ENCODE results near the gene TRIM63.
"Not testable (repeated sequence)": the region's sequence is repeated elsewhere in the genome, so short reads cannot be mapped to it uniquely, and the experiment has no call there.

The TRIM63 gene

GRCh38 chr1:26067432-26067911 is at the start of gene TRIM63:
TSS of gene TRIM63 (minus strand) at chr1:26067630. CDS start at chr1:26067494, 136 bp downstream.
- DNase-seq = no peak

GRCh38 chr1:26114165-26114927 is 46.9 kb upstream of the TRIM63 start:
- no peak for DNase-seq

DNA sequence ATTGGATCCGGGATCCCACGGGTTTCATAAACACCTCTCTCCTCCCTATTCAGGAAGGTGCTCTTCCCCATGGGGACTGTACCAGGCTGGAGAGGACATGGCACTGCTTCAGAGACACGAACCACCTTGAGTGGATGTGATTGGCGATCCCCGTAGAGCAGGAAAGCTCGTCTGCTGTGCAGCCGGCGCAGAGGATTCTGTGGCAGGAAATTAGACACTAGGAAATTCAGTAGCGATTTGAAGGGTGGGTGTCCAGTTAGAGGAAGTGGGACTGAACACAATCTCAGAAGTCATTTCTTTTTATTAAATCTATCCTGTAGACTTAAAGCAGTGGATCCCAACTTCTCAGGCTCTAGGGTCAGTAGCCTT is 45.0 kb upstream of the TRIM63 start:
- no peak for DNase-seq

GRCh38 chr1:26111530-26112406 is 44.3 kb upstream of the TRIM63 start, which contains the start of gene PDIK1L:
TSS of gene PDIK1L (plus strand) at chr1:26111824. CDS start at chr1:26114309, 2,485 bp downstream.
- DNase-seq = peak in 1 of 2 experiments; percentile 50

DNA sequence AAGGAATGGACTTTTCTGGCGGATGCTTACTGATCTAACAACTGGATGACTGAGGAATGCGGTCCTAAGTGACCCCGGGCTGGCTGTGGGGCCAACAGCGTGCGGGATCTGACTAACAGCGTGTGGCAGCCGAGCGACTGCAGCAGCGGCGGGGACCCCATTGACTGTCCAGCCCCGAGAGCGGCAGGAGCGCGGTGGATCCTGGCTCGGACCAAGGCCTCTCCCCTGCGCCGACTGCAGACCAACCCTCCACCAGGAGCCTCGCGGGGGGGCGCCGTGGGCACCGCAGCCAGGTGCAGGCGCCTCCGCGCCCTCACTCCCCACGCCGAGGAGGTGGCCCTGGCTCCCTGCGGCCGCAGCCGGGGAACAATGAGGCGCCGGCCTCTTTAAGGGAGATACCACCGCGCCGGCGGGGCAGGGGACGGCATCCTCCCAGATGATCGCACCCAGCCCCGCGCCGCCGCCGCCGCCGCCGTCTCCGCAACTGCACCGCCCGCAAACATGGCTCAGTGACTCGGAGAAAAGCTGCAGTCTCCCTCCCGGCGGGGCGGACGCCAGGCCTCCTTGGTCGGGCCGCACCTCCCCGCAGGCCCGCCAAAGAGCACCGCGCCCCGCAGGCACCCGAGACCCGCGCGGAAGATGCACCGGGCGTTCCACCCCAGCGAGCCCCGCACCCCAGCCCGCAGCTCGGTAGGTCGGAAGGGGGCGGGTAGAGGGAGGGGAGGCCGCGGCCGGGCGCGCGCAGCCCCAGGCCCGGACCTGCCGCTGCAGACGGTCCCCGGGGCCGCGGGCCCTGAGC is 43.5 kb upstream of the TRIM63 start:
- DNase-seq = peak; percentile 11 to 16

GRCh38 chr1:26109229-26110164 is 42.1 kb upstream of the TRIM63 start:
- no peak for DNase-seq

GRCh38 chr1:26105226-26105548 is 37.8 kb upstream of the TRIM63 start:
- DNase-seq = not testable (repeated sequence)

DNA sequence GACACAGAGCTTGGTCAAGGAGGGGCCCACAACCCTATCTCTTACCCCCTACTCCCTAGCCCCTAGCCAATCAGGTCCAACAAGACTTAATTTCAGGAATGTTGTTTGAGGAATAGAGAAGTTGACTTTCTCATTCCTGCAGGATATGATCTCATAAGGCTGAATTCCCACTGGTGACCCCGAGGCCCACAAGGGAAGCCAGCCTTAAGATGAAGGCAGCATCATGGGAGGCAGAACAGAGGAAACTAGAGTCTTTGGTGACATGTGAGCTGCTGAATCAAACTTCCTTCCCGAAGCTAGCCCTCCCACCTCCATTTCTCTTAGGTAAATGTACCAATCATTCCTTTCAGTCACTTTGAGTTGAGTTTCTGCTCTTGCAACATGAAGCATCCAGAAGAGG is 35.1 kb upstream of the TRIM63 start:
- no peak for DNase-seq

DNA sequence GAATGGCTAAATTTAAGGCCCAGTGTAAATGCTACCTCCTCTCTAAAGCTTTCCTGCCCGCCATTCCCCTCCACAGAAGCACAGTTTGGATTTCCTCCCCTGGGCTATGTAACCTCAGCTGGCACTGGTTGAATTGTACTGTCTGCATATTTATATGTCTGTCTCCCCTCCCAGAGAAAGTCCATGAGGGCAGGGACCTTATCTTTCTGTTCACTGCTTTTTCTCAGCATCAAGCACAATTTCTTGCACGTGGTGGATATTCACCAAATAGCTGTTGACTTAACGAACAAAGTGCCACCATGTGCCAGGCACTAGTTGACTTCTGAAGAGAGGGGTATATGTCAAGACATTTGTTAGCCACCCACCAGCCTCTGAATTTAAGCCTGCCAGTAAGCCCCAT is 34.7 kb upstream of the TRIM63 start:
- DNase-seq = no peak

DNA sequence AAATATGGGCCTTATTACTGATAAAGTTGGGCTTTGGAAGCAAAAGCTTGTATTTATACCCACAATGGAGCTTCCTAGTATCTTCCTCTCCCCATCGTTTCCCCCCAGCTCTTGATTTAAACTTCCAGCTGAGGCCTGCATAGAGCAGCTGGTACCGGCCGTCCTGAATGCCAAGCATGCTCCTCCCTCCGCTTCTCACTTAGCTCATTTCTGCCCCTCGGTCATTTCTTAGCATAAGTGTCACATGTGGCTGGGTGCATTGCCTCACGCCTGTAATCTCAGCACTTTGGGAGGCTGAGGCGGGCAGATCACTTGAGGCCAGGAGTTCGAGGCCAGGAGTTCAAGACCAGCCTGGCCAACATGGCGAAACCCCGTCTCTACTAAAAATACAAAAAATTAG is 32.8 kb upstream of the TRIM63 start:
- DNase-seq = not testable (repeated sequence)

DNA sequence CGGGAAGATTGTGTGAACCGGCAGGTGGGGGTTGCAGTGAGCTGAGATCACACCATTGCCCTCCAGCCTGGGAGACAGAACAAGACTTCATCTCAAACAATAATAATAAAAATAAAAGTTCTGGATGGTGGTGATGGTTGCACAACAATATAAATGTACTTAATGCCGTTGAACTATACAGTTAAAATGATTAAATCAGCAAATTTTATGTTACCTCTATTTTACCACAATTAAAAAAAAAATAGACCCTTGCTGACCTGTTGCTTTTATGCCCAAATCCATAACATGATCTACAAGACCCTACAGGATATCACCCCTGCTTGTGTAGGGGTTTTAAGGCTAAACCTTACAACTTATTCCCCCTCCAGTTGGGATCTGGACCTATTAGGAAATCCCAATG is 32.4 kb upstream of the TRIM63 start:
- DNase-seq = no peak

DNA sequence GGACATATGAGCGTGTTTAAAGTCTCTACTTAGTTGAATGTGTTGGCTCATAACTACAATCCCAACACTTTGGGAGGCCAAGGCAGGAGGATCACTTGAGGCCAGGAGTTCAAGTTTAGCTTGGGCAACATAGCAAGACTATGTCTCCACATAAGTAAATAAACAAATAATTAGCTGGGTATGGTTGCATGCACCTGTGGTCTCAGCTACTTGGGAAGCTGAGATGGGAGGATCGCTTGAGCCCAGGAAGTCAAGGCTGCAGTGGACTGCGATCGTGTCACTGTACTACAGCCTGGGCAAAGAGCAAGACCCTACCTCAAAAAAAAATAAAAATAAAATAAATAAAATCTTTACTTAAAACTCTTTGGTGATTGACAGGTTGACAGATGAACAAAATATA is 31.2 kb upstream of the TRIM63 start:
- DNase-seq = no peak

DNA sequence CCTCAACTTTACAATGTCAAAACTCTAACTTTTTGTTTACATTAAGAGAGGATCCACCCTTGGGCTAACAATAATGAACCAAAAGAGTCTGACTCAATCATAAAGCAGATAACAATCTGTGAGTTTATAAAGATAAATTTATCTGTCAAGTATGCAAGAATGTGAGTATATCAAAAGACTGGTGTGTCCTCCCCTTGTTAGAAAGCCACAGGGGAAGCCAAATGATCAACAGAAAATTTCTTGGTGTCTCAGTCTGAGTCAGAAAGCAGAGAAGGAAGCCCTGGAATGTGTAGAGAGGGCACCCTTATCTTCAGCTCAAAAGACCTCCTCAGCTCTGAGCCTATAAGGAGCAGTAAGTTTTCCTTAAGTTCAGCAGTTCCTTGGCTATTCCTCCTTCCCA is 30.3 kb upstream of the TRIM63 start:
- DNase-seq = no peak

- no peak for DNase-seq
Measured at GRCh38 chr1:26096471-26096870, 29.0 kb upstream of the TRIM63 start.

GRCh38 chr1:26094677-26095383 is 27.4 kb upstream of the TRIM63 start:
- DNase-seq = no peak

DNA sequence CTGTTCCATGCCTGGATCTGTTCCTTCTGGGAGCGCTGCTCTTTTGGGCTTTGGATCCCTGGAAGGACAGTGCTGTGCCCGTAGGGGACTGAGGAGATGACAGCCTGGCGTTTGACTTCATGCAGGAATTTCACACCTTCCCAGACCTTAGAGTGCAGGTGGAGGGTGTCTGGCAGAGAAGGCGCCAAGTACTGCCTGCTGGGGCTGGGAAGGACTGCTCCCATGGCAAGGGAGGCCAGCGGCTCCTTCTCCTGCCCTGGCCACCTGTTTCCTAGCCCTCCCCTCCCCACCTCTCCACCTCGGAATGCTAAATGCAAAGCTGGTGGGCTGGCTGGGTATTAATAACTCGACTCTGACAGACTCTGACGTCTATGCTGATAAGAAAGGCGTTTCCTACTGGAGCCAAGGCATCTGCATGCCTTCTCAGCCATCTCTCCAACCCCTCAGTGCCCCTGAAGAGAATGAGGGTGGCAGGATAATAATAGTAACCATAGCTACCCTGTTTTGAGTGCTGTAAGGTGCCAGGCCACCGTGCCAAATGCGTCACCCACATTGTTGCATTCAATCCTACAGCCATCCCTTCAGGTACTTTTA is 26.7 kb upstream of the TRIM63 start:
- DNase-seq = no peak

GRCh38 chr1:26093569-26093968 is 26.1 kb upstream of the TRIM63 start:
- DNase-seq = not testable (repeated sequence)

GRCh38 chr1:26092422-26092821 is 25.0 kb upstream of the TRIM63 start:
- DNase-seq = no peak

DNA sequence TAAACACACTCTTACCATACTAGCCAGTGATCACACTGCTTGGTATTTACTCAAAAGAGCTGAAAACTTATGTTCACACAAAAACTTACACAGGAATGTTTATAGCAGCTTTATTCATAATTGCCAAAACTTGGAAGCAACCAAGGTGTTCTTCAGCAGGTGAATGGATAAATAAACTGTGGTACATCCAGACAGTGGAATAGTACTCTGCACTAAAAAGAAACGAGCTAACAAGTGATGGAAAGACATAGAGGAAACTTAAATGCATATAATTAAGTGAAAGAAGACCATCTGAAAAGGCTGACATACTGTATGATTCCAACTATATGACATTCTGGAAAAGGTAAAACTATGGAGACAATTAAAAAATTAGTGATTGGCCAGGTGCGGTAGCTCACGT is 23.5 kb upstream of the TRIM63 start:
- no peak for DNase-seq

DNA sequence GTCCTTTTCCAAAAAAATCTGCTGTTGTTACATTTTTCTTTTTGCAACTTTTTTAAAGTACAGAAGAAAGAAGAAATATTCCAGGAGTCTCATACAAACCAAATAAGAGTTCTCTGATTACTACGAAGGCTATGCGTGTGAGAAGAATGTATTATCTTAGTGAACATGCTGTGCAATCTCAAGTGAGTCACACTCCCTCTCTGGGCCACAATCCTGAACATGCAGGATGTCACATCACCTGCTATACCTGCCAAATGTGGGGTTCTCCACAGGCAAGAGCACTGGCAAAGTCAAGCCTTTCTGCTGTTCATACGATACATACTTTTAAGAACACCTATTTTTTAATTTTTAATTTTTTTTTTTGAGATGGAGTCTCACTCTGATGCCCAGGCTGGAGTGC is 21.7 kb upstream of the TRIM63 start:
- no peak for DNase-seq

GRCh38 chr1:26084844-26085243 is 17.4 kb upstream of the TRIM63 start:
- no peak for DNase-seq
